GM18909 (cell line): Measurements from ENCODE around the gene ABCF2.

Experiments used
- ATAC-seq: cut with Tn5 transposase; IDR thresholded peaks from one replicate; pipeline ENCODE4 v1.9.1; 2021; ENCODE audit warnings: mild to moderate bottlenecking; ENCODE audit not compliant: unreplicated experiment, poor library complexity

ABCF2 gene

DNA sequence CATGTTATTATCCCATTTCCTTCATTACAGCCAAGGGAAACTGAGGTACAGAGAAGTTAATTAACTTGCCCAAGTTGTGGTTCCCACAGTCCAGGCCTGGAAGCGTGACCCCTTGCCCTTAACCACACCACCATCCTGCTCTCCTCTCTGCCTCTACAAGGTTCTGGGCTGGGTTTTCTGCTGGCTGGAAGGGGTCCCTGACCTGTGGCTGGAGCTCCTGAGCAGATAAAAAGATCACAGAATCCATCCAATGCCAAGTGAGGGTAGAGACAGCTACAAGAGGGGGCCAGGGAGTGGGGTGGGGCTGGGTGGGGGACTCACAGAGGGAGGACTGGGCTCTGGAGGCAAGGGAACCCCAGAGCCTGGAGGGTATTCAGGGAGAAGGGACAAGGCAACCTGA, 49.7 kb downstream of the ABCF2 start:
- ATAC-seq: no peak

DNA sequence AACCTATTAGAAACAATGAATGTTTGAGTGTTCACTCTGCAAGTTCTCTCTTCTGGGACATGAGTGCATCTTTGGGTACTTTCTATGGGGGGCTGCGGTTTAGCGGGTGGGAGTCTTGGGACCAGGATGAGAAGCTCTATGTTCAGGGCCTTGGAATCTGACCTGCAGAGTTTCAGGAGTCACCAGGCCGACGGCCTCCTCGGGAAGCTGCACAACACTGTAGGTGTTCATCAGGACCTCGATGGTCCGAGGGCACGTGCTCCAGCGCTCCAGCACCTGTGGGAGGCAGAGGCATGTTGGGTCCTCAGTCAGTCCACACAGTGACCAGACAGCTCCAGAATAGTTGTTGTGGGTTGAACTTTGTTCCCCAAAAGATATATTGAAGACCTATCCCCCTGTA, 50.6 kb downstream of the ABCF2 start:
- no peak for ATAC-seq

DNA sequence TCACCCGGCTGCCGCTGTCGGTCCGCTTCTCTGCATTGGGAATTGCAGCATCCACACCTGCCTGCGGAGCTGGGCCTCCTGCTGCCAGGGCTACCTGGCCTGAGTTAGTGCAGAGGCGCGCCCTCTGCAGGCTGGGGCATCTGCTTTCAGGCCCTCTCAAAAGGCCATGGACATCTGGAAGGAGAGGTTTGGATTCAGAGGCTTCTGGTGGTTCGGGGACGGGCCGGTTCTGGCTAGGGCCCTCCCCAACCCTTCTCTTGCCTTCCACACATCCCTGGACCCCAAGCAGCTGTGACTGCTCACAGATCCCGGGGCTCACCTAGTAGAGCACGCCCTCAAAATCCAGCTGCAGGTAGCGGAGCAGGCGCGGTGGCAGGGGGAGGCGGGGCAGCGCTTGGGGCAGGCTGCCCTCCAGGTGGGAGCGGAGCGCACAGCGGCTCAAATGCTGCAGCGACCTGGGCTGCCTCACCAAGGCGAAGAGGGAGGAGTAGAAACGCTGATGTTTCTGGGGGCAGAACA, 51.2 kb downstream of the ABCF2 start:
- no peak for ATAC-seq

DNA sequence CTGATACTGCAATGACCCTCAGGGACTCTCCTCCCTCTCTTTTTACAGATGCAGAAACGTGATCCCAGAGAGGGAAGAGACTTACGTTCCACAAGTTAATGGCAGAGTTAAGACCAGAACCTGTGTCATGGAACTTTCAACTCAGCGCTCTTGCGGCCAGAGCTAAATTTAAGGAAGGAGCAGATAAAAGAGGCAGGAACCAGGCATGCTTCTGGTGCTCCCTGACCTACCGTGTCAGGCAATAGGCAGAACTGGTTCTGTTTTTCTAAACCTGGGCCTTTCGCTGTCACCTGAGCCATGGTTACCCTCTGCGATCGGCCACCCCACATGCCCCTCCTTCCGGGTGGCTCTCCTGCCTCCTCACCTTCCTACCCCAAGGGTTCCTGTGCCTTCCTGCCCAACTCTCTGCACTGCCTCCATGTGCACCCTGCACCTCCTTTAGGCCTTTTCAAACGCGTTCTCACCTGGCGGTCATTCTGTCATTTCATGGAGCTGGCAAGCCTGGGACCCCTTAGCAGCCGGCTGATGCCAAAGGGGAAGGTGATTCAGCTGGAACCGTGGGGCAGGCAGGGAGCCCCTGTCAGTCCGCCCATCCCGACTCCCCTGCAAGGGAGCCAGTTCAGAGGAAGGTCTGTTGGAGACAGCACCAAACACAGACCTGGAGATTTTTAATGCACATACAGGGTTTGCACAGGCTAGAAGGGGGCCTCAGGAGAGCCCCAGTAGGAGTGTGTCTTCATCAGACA, 51.8 kb downstream of the ABCF2 start:
- ATAC-seq: no peak

DNA sequence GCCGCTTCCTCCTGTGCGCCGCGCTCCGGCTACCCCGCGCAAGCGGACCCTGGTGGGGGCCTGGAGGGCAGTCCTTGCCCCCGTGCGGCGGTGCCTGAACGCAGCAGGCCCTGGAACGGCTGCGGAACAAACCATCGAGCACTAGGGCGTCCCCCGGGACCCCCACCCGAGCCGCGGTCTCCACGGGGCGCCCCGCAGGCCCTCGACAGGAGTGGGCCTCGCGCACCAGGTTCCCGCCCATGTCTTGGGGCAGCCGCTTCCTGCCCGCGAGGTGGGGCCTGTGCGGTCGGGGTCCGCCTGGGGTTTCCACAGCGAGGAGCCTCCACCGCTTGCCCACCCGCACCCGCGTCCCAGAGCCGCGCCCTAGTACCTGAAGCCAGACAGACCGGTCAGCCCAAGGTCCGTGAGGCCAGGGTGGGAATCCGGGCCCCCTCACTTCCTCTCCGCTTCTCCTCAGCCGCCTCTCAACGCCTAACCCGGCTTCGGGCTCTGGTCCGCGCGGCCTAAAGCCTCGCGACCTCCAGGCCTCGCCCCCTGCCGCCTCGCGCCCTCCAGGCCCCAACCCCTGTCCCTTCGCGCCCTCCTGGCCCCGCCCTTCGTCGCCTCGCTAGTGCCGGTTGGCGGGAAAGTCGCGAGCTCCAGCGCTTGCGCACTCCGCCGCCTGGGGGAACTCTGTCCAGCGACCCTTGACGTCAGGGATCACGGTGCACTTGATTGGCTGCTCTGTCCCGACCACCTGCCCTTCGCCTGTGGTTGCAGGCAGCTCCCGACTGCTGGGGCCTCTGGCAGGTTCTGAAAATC, 52.6 kb downstream of the ABCF2 start:
- ATAC-seq: no peak

DNA sequence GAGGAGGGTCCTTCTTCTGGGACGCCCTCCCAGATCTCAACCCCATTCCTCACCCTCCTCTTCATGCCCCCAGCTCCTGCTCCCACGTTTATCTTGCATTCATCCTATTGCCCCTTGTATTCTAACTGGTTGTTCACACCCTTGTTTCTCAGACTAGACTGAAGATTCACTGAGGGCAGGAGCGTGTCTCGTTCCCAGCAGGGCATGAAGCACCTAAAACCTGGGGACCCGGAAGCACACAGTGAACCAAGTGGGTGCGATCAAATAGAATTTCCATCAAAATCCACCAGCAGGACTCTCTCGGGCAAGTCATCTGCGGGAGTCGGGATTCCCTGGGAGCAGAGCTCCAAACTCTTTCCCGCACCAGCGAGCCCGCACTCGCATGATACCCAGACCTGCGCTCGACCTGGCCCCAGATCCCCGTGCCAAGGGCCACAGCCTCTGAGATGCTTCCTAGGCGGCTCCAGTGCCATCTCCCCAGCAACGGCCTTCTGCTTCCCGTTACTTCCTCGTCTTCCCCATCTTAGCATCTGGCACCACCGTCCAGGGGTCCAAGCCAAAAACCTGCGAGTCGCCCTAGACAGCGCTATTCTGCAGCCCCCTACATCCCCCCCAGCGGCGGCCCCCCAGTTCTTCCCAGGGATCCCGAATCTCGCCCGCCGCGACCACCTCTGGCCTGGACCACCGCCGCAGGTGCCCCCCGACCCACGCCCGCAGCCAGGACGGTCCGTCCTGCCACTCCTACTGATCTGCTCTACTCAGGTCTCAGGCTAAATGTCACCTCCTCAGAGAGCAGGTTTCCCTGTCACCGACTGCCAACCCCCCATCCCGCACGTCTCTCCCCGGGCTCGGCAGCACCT, 53.4 kb downstream of the ABCF2 start:
- ATAC-seq: no peak

DNA sequence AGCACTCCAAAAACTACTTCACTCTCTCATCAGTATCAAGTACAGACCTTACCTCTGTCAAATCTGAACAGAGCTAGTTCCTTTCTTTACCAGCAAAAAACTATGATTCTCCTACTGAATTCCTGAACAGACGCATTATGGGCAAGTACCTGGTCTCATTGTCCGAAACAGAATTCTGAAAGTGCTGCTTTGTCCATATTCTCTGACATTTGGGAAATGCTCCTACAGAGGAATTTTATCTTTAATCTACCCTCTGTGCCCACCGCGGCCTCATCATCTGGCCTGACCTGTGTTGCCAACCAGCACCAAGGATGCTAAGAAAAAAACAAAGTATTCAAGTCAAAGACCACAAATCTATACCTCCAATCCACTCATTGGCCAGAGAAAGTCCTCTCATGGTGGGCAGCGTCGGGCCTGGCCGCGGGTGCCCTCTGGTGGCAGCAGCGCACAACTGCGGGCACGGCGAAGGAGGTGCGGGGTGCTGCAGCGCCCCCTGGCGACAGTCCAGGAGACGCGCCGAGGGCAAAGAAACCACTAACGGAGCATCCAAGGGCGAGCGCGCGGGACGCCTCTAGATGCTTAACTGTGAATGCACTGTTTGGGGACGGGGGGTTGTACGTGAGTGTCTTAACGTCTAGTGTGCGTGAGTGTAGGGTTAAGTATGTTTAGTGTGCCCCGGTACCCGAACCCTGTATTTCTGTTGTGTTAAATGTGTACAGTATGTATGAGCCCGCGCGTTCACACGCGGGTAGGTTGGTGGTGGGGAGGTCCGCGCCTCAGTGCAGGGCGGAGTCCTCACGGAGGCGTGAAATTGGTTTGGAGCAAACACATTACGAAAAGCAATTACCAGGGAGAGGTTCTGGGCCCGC, 54.5 kb downstream of the ABCF2 start:
- ATAC-seq: peak; percentile 70

DNA sequence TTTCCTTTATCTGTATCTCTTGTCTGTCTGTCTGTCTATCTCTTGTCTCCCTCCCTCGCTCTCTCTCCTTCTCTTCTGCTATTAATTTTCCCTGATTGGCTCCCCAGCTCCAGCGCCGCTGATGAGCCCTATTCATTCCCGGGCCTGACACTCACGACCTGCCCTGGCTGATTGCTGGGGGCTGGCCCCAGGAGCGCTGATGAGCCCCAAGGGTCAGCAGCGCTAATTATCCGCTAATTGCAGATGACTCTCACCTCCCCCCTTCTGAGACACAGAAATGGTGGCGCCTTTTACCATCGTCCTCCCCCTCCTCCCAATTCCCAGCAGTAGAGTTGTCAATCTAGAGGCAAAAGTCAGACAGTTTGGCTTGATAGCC, 58.2 kb downstream of the ABCF2 start:
- no peak for ATAC-seq

DNA sequence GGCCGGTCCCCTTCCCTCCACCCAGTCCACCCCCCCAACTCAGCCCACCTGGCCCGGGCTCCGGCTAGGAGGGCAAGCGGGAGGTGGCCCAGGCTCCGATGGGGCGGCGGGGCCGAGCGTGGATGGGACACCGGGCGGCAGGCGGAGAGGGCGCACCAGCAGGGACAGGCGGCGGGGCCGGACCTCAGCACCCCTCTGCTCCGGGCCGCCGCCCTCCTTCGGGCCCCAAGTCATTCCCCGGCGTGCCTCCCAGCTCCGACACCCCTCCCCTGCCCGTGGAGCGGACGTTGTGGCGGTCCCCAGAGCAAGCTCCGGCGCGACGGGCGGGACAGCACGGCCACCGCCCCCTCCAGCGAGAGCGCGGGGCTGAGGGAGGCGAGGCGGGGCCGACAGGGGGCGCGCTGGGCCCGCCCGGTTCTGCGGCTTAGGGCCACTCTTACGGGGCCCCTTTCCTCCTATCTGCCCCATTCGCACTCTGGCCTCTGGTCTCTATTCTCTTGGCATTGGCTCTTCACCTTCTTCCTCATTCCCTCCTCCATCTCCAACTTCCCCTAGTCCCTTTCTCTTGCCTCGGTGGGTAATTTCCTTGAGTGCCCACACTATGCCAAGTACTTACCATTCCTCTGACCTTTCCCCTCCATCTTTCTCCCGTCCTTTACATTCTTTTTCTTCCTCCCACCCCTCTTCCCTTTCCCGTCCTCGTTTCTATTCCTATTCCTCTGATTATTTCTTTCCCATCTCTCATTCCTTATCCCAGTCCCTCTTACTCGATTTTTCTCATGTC, 58.8 kb downstream of the ABCF2 start:
- ATAC-seq: no peak

DNA sequence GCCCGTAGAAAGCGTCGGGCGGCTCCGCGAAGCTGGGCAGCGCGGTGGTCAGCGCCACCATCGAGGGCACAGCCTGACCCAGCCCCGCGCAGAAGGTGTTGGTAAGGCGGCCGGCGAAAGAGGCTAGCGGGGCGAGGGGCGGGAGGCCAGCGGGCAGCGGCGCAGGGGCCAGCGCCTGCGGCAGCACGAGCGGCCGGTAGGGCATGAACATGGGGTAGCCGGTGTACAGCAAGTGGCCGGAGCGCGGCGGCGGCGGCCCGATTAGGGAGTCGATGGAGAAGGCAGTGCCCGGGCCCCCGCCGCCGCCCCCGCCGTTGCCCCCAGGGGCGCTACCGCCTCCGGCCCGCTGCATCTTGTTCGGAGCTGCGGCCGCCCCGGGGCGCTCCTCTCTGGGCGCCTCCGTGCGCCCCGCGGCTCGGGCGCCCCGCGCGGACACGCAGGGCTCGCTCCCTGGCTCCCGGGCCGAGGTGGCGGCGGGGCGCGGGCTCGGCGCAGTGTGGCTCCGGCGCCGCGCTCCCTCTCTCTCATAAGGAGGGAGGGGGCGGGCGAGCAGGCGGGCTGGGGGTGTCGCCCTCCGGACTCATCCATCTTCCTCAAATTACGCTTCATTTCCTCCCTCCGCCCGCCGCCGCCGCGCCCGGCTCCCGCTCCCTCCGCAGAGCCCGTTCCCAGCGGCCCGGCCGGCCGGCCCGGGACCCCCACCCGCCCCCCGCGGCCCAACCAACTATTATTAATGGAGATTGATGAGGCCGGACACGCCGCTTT, 59.6 kb downstream of the ABCF2 start, which contains the start of gene GBX1:
Gene GBX1, minus strand, starts transcription at position 498 of the 765 bp plus-strand sequence. Its CDS starts 146 bp downstream, at position 352.
- no peak for ATAC-seq

DNA sequence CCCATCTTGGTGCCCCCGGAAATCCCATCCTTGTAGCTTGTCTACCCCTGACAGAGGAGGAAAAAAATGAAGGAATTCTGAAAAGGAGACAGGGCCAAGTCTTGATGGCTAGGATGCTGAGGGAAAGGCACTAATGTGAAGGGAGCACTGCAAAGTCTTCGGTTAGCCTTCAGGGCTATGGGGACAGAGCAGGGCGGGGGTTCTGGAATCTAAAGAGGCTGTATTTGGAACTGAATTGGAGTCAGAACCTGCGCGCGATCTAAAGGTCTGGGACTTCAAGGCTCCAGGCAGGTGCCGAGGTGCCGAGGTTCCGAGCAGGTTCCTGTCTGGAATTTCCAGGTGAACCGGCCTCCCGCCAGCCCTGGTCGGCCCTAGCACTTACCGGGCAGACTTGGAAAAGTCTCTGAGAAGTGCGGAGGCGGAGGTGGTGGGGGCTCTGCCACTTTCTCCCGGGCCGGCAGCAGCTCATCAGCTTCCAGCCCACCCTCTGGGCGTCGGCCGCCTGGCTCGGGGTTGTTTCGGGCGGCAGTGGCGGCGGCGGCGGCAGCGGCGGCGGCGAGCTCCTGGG, 60.3 kb downstream of the ABCF2 start:
- ATAC-seq: no peak
